GM19463 (cell line): ENCODE data around the gene CBX7.

Source experiments
- ATAC-seq: cut with Tn5 transposase; IDR thresholded peaks from one replicate; pipeline ENCODE4 v1.9.1; 2021; ENCODE audit warnings: mild to moderate bottlenecking, moderate library complexity; ENCODE audit not compliant: unreplicated experiment

CBX7 gene

DNA sequence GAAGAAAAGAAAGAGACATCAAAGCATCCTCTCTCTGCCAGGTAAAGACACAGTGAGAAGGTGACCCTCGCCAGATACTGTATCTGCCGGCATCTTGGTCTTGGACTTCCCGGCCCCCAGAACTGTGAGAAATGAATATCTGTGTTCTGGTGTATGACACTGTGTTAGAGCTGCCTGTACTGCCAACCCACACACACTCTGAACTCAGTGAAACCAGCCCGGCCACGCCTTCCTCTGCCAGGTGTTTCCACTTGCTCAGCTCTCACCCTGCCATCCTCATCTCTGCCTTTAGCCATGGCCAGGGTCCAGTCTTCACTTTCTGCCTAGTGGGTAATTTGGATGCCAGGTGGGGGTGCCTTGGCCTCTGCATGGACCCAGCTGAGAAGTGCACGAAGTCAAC lies 24.0 kb downstream of the CBX7 start:
- ATAC-seq, result no peak

DNA sequence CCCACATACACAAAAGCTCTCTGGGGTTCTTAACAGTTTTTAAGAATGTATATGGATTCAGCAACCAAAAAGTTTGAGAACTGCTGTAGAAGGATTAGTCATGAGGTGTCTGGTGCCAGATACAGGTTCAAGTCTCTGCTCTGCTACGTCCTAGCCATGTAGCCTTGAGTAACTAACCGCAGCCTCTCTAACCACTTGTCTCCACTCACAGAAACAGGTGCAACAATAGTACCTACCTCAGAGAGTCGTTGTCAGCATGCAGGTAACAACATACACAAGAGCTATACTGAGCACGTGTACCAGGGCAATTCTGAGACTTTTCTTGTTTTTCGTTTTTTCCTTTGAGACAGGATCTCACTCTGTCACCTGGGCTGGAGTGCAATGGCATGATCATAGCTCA lies 26.9 kb downstream of the CBX7 start:
- no peak for ATAC-seq

GRCh38 chr22:39123751-39124581 lies 28.5 kb downstream of the CBX7 start:
- ATAC-seq, result no peak

GRCh38 chr22:39122772-39123470 lies 29.6 kb downstream of the CBX7 start:
- ATAC-seq, result no peak

DNA sequence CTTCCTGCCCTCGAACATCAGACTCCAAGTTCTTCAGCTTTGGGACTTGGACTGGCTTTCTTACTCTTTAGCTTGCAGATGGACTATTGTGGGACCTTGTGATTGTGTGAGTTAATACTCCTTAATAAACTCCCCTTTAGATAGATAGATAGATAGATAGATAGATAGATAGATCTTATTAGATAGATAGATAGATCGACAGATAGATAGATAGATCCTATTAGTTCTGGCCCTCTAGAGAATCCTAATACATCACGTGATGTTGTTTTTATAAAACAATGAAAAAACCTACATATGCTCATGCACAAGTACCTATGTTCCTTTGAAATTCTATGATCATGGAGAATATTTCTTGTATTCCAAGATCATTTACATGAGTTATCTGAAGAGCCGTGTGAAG lies 31.5 kb downstream of the CBX7 start:
- ATAC-seq, result no peak

DNA sequence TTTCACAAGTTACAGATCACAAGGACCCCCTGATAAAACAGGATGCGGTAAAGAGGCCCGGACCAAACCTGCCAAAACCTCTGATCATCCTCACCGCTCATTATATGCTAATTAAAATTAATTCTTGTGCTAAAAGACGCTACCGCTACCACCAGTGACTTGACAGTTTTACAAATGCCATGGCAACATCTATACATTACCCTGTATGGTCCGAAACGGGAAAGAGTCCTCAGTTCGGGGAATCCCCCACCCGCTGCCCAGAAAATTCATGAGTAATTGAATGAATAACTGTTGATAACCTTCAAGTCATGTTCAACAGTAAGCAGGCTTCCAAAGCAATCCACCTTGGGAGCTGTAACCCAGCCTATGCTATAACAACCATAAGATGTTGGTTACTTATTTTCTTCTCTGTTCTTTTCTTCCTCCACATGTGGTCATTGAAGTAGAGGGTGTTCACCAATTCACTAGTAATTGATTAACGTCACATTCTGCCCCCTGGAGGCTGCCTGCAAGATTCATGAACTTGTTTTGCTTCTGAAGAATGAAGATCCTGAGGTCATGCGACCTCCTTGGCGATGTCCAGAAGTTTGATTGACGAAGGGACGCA lies 34.8 kb downstream of the CBX7 start:
- ATAC-seq, result peak; percentile 43

- no peak for ATAC-seq
These were observed 36.4 kb downstream of the CBX7 start for GRCh38 chr22:39115977-39116621.

GRCh38 chr22:39115570-39115969 lies 36.9 kb downstream of the CBX7 start:
- ATAC-seq, result no peak

- ATAC-seq, result no peak
These were observed 38.4 kb downstream of the CBX7 start for GRCh38 chr22:39114112-39114511.

DNA sequence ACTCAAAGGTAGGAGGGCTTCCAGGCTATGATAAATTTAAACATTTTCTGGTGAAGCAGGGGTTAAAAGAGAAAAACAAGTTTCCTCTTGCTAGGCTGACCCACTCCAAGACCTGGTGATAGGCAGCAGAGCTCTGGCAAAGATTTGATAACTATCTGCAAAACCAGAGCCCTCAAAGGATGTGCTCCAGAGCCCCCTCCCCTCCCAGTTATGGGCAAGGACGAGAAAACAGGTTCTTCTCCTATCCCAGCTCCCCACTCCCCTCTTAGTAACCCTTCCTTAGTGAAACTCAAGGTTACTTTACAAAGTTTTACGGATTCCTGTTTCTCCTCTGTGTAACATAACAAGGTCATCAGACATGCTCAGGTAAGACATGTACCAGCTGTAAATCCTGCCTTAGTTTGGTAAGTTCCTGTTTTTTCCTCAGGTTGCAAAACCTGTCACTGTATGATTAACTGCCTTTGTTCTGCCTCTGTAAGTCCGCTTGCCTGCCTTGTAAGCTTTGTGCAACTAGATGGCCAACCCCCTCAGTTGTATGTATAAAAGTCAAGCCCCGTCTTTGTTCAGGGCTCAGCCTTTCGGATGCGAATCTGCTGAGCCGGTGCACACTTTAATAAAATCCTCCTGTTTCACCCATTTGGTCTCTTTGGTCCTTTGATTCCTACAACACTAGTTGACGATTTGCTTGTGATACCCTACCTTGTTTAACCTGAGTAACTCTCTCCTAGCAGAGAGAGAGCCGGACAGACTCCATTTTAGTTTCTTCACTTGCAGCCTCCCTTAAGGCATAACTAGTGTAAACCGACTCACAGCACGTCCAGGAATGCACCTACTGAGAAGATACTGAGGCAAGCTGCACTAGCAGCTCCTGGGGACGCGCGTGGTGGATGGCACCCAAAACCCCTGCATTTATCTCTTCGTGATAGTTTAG lies 41.6 kb downstream of the CBX7 start:
- no peak for ATAC-seq

- no peak for ATAC-seq
These were observed 43.1 kb downstream of the CBX7 start for GRCh38 chr22:39109361-39109760.

- no peak for ATAC-seq
These were observed 44.0 kb downstream of the CBX7 start for GRCh38 chr22:39108487-39108886.

- ATAC-seq, result no peak
These were observed 46.2 kb downstream of the CBX7 start for GRCh38 chr22:39106326-39106725.

DNA sequence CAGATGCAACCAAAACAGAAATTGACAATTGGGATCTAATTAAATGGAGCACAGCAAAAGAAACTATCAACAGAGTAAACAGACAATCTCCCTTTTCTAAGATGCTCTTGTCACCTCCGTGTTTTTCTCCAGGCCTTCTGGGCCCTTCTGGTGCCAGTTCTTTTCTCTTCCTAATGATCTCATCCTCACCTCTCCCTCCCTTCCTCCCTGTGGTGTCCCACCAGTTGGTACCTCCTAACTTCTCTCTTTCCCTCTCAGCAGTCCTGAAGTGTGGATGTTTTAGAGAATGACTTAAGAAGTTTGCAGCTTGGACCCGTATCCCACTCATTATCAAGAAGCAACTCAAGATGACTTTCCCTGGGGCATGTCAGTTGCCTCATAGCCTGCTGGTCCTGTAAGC lies 49.0 kb downstream of the CBX7 start:
- ATAC-seq, result no peak

GRCh38 chr22:39101226-39101625 lies 51.3 kb downstream of the CBX7 start:
- no peak for ATAC-seq

DNA sequence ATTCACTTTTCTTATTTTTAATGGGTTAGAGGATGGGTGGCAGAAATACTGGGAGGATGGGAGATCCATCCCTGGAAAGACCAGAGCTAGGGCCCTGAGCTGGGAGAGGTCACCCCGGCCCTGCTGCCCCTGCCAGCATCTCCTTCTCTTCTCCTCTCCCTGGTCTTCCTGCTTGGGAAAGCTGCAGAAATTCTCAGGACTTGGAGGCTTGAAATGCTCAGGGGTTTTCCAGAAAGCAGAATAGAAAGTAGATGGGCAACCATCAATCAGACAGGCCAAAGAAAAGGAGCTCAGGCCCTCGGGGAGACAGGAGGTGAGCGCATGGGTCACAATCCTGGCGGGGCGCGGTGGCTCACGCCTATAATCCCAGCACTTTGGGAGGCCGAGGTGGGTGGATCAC lies 53.9 kb downstream of the CBX7 start:
- ATAC-seq, result no peak

GRCh38 chr22:39098026-39098425 lies 54.5 kb downstream of the CBX7 start:
- no peak for ATAC-seq

DNA sequence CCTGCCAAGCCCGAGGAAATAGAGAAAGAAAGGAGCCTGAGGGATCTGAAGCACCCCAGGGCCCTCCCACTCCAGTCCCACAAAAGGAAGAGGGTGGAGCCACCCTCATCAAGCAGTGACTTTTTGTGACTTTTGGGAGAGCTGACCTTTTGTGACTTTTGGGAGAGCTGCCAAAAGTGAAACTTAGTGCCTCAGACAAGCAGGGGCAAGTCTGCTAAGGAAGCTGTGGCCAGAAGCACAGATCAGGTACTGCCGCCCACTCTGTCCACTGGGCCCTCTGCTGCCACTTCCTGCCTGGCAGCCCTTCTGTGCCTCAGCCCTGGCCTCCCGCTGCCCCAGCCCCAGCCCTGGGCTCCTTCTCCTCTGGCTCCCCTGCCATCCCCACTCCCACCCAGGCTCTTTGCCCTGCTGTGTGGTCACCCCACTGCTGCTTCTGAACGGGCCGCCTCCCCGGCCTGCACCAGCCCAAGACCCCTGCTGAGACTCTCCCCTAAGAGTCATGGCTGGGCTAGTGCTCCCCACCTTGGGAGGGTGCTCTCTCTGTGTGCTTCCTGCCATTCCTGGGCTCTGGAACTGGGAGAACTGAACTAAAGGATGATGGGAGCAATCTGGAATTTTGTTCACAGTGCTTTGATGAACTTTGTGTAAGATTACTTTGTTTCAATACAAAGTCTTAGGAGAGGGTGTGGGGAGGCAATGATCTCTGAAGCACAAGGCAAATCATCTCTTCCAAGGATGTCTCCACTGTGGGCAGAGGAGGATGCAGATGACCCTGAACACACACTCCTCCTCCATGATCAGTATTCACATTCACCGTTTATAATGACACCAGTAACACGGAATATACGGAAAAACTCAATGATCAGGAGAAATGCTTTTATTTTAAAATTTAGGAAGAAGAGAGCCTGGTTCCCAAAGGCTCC lies 55.1 kb downstream of the CBX7 start, which contains the start of gene APOBEC3H:
Gene APOBEC3H (plus strand): TSS at position 147 of the 923 bp plus-strand sequence. CDS start 3,035 bp downstream, outside the sequence.
- ATAC-seq, result no peak

- ATAC-seq, result no peak
These were observed 56.5 kb downstream of the CBX7 start for GRCh38 chr22:39095971-39096370.
